GM04504 (cell line): Measurements from ENCODE around the gene LDLRAD3.

Experiments
- DNase-seq: peaks from one replicate; pipeline ENCODE4 v3.0.0-alpha.2; 2012; ENCODE audit warnings: low read depth

Gene LDLRAD3

DNA sequence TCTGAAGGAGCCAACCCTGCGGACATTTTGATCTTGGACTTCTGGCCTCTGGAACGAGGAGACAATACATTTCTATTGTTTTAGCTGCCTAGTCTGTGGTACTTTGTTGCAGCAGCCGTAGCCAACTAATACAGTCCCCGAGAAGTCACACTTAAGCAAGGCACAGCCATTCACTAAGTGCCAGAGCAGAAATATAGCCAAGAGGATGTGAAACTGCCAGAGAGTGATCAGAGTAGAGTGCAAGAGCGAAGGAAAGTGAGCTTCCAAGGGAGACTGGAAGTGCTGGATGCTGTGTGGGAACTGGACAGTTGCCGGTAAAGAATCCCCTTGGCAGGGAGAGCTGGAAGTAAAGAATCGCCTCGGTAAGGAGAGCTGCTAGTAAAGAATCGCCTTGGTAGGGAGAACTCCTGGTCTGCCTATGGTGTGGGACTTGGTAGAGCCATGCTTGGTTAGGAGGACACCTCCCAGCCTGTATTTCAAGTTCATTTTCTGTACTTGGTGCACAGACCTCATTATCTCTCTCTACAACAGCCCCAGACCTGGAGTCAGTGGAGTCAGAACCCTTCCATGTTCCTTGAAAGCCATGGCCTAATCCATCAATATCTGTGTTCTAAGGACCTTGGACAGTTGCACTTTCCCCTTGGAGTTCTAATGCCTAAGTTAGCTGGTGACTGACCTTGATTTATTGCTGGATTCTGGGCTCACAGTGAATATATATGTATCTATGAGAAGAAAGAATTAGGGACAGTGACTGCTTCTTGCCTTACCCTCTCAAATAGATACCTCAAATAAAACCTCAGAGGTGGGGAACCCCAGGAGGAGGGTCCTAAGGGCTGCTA, 162.1 kb downstream of the LDLRAD3 start:
- no peak for DNase-seq

GRCh38 chr11:36107547-36107946, 163.7 kb downstream of the LDLRAD3 start:
- DNase-seq, result no peak

DNA sequence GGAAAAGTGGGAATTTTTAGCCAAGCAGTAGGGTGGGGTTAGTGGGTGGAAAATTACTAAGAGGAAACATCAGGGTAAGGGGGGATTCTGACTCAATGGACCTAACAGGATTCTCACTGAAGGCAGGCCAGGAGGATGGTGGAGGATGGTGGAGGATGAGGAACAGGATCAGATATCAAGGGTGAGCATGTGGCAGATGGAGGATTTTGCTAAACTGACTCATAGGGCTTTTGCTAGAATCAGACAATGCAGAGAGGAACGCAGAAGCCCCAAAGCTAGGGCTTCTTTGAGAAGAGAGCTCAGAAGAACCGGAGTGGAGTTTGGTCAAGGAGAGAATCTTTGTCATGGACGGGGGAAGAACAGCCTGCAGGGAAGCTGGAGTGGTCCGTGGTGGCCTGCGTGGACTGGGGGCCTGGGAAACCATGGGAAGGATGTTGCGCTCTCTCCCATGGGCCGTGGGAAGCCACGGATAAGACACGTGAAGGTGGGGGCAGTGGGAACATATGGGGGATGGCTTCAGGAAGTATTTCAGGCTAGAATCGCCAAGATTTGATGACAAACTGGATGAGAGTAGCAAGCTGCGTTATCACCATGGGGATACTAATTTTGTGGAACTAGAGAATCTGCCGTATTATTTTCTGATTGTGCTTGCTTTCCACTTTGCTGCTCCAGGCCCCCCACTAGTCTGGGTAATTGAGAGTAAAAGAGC, 165.2 kb downstream of the LDLRAD3 start:
- DNase-seq, result no peak

- DNase-seq, result no peak
Observed at GRCh38 chr11:36109590-36109849, 165.7 kb downstream of the LDLRAD3 start.

DNA sequence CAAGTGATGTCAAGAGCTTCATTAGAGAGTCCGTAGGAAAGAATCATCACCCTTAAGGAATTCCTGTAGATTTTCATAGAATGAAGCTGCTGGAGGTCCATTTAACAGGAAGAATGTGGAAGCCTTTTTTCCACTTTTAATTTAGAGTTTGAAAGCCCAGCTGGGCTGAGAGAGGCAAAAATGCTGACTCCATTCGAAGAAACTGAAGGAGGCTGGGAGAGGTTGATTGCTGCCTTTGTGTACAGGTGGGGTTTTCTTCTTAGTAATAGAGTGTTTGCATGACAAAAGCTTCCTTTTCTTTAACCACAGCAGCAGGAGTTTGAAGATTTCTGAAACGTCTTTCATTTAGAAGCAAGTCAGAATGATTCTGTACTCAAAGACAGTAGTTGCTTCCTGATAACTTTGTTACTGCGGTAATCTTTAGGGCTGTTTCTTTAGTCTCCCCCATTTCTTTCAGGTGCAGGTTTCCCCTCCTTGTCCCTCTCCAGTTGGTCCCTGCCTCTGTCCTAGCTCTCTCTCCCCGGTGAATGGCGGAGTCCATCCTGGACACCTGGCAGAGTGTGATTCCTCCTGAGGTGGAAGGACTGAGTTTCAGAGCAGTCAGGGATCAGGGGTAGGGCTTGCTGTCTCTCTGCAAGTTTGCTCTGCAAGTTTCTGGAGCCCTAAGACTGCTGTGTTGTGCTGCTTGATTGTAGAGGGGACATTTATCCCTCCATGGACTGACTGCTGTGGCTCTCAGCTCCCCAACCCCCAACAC, 166.2 kb downstream of the LDLRAD3 start:
- DNase-seq, result no peak

DNA sequence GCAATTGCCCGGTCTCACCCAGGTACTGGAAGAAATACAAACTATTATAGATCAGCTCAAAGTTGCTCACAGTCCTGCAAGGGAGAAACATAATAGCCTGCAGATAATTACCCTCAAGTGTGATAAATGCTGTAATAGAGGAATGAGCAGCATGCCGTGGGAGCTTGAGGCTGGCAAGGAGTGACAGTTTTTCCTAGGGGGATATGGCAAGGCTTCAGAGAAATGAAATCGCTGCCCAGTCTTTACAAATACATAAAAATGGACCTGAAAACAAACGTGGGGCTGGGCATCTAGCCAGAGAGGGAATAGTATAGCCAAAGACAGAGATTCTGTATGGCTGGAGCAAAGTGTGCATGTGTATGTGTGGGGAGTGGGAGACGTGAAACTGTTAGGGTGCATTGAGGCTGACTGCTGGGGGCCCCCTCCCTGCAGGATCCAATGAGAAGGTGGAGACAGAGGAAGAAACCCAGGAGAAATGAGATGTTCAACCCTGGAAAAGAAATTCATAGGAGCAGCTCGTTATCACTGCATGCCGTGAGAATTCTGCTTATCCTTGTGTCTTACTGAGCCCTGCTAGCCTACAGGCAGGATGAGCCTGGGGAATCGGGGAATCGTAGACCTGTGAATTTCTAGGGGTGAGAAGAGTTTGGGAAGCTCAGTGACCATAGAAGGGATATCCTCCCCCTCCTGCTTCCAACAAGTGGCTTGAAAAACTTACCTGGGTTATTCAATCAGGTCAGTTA, 167.0 kb downstream of the LDLRAD3 start:
- no peak for DNase-seq

DNA sequence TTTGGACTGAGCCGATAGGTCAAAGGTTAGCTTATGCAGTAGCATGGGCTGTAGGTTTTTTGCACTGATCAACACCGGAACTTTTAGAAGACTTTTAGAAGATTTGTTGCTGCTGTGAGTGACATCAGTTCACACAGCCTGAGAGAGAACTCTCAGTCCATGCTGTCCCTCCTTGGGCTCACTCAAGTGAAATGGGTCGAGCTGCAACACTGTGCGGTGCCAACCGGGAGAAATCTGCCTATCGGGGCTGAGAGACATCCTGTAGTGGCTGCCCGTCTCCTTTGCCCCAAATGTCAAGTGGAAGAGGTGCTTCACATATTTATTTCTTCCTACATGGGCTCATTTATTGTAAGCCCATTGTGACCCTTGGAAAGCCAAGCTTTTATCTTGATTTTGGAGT, 170.2 kb downstream of the LDLRAD3 start:
- DNase-seq, result no peak

DNA sequence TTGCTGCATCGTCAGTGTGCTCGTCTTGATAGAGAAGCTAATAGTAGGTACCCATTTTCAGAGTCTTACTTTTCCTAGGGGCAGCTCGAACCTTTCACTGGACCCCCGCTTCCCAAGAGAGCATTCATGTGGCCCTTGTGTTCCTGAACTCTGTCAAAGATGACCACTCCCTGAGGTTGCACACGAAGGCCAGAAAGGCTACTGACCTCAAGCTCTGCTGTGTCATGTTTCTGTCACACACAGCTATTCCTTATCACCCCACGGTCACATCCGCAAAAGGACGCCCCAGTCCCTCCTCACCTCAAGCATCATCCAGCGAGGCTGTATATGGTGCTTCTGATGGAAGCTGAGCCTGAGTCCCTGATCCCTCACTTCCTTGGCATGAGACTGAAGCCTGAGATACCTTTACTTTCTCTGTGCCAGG, 171.5 kb downstream of the LDLRAD3 start:
- no peak for DNase-seq

- no peak for DNase-seq
Observed at GRCh38 chr11:36116161-36116560, 172.3 kb downstream of the LDLRAD3 start.

DNA sequence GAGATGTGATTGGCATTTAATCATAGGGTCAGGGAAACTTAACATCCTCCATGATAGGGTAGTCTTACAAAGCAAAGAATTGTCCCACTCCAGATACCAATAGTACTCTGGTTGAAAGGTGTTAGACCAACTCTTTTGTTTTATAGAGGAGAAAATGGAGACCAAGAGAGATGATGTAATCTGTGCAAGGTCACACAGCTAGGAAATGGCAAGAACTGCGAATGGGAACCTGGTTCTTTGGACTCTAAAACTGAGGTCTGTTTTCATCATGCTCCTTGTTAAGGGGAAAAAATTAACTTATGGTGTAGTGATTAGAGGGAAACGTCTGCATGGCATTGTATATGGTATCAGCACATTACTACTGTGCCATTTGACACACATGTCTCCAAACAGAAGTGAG, 174.2 kb downstream of the LDLRAD3 start:
- no peak for DNase-seq

GRCh38 chr11:36119300-36119699, 175.4 kb downstream of the LDLRAD3 start:
- DNase-seq, result no peak

DNA sequence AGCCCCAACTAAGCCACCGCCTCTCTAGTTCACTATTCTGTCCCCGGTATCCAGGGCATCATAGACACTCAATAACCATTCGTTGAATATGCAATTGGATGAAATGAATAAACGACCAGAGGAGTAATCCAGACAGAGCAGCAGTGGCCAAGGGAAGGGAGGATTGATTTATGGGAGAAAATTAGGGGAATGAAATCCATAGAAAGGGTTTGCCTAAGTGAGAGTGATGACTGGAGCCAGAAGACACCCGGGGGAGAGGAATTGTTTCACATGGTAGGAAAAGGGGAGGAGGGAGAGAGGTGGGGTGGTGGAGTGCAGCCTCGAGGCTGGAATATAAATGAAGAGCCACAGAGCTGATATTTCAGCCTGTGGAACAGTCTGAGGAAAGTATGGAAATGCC, 177.2 kb downstream of the LDLRAD3 start:
- no peak for DNase-seq

DNA sequence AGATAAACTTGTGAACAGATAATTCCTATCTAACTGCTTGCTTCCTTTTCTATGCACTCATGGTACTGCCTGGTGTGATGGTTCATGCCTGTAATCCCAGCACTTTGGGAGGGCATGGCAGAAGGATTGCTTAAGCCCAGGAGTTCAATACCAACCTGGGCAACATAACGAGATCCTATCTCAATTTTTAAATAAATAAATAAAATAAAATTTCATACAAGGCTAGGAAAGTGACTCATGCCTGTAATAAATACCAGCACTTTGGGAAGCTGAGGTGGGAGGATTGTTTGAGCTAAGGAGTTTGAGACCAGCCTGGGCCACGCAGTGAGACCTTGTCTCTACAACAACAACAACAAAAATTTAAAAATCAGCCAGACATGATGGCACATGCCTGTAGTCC, 178.8 kb downstream of the LDLRAD3 start:
- no peak for DNase-seq

GRCh38 chr11:36123336-36124101, 179.7 kb downstream of the LDLRAD3 start:
- no peak for DNase-seq

- no peak for DNase-seq
Observed at GRCh38 chr11:36126678-36127077, 182.8 kb downstream of the LDLRAD3 start.

- DNase-seq, result no peak
Observed at GRCh38 chr11:36127550-36127949, 183.7 kb downstream of the LDLRAD3 start.

DNA sequence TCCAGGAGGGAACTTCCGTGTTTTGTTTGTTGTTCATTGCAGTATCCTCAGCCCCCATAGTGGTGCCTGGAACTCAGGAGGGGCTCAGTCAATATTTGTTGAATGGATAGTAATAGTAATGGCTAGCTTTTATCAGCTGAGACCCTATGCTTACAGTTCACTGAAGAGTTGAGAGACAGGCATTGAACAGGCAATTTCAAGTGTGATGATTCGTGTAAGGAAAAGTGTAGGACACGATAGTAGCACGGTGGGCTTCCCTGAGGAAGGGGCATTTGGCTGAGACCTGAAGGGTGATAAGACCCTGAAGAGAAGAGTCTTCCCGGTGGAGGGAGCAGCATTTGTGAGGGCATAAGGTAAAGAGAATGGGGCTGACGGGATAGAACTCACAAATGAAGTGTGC, 186.1 kb downstream of the LDLRAD3 start:
- DNase-seq, result no peak

DNA sequence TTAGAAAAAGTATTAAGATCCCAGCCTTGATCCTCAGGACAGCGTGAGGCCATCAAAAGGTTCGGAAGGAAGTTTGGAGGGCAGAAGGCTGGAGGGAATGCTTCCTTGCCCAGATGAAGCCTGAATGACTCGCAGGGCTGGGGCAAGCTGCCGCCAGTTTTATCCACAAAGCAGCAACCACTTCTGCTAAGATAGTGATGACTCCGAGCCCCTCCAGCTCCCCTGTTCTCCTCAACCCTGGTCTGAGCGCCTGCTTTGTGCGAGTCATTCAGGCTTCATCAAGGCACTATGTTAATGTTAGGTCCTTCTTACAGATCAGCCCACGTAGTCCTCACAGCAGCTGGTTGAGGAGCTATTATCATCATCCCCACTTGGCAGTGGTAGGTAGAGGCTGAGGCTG, 186.5 kb downstream of the LDLRAD3 start:
- no peak for DNase-seq

GRCh38 chr11:36131721-36132397, 188.0 kb downstream of the LDLRAD3 start:
- DNase-seq, result peak; percentile 11

- no peak for DNase-seq
Observed at GRCh38 chr11:36132940-36133339, 189.1 kb downstream of the LDLRAD3 start.

DNA sequence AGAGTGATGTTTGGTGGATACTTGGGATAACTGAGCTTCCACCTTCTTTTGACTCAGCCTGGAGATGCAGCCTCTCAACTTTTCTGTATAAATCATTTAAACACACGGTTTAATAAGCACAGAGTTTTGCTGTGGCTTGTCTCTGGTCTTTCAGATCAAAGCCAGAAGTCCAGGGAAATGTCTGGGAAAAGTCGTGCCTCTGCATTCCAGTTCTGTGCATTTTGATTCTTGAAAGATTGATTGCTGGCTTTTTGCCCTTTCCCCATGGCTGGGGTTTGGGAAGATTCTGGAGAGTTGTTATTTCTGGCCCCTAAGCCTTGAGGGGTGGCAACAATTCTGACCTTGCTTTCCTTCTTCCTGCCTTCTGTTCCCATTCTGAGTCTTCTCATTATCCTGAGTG, 191.2 kb downstream of the LDLRAD3 start:
- no peak for DNase-seq
